ENCODE measurements around the gene NPAS2. TPM values are rescaled to one million over a fixed set of nuclear protein-coding genes. Genes with fewer than 3 reads are reported as not detected.
A peak's percentile ranks its signal among the peaks of the same experiment; 100 is the strongest.

NPAS2 gene
- polyA plus RNA-seq, 1 donor (not counting 4 experiments of a cell fraction or from before 2014, with no cell fraction given): 17.7 TPM

DNA sequence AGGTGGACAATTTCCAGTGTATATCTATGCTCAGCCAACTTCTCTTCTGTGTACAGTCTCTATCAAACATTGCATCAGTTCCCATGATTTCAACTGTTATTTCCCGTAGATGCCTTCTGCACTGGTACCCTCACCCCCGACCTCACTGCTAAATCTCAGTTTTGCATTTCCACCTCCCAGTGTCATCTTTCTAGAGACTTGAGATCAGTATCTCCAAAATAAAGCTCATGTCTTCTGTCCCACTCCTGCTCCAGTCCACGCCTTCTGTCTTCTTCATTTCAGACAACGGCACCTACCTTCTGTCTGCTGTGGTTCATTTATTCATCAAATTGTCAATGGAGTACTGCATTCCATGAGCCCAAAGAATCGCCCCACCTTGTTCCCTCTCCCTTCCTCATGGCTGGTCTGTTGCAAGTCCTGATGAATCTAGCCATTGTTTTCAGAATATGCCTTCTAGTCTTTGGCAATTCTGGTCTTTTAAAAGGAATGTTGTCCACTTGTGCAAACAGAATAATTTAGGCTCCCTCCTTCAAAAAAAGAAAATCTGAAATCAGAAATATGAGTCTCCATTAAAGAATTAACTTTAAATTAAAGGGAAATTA is 23.3 kb upstream of the NPAS2 start:
- peak overlapping the region; percentile 51 for H3K4me2 ChIP-seq (ENCODE audit: control insufficient read depth, extremely low read depth, insufficient read depth, low read depth, low read length)
- DNase-seq (ENCODE audit: low read depth, low spot score) (no peak), FAIRE-seq (peak; percentile 78)
- H3K79me2 ChIP-seq (ENCODE audit: control insufficient read depth, insufficient read depth, low read length): no peaks in the 10 kb centered on the region
- H3K4me1 ChIP-seq (ENCODE audit: control insufficient read depth, extremely low read depth, insufficient read depth, low read length): peaks cover 19% of the 10 kb centered on the region
- H3K27me3 ChIP-seq (ENCODE audit: control insufficient read depth, extremely low read depth, insufficient read depth, low read length): no peaks in the 10 kb centered on the region
- no peaks in the 10 kb centered on the region for H3K9me1 ChIP-seq (ENCODE audit: control insufficient read depth, extremely low read depth, insufficient read depth, low read length)
- H3K27ac ChIP-seq (ENCODE audit: control insufficient read depth, insufficient read depth, low read length): no peak overlapping the region
- H3K9me3 ChIP-seq (ENCODE audit: control insufficient read depth, low read depth, low read length): no peaks in the 10 kb centered on the region
- no peak overlapping the region for H3K9ac ChIP-seq (ENCODE audit: control insufficient read depth, extremely low read depth, insufficient read depth, low read length)
- dilution Hi-C loops (cut with MboI; ENCODE audit: extremely low pct_ligation_motif_present, low sequenced_read_pairs): no loop called here
- H2AFZ ChIP-seq (ENCODE audit: control insufficient read depth, low read length): peak overlapping the region; percentile 55
- no peaks in the 10 kb centered on the region for H3K36me3 ChIP-seq (ENCODE audit: control insufficient read depth in 2 of 2, extremely low read depth in 1 of 2, insufficient read depth in 2 of 2, low read length in 2 of 2)
- no peak overlapping the region for H3K4me3 ChIP-seq (ENCODE audit: control insufficient read depth in 2 of 3, extremely low read depth in 1 of 3, insufficient read depth in 2 of 3, low read depth in 1 of 3, low read length in 3 of 3)
- H4K20me1 ChIP-seq (ENCODE audit: control insufficient read depth, extremely low read depth, insufficient read depth, low read length): no peaks in the 10 kb centered on the region
- TF ChIP-seq, protein P1, sequence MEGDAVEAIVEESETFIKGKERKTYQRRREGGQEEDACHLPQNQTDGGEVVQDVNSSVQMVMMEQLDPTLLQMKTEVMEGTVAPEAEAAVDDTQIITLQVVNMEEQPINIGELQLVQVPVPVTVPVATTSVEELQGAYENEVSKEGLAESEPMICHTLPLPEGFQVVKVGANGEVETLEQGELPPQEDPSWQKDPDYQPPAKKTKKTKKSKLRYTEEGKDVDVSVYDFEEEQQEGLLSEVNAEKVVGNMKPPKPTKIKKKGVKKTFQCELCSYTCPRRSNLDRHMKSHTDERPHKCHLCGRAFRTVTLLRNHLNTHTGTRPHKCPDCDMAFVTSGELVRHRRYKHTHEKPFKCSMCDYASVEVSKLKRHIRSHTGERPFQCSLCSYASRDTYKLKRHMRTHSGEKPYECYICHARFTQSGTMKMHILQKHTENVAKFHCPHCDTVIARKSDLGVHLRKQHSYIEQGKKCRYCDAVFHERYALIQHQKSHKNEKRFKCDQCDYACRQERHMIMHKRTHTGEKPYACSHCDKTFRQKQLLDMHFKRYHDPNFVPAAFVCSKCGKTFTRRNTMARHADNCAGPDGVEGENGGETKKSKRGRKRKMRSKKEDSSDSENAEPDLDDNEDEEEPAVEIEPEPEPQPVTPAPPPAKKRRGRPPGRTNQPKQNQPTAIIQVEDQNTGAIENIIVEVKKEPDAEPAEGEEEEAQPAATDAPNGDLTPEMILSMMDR (optimal IDR thresholded peaks at IDR 0.05 in 1 of 3, IDR thresholded peaks at IDR 0.05 in 1 of 3, conservative IDR thresholded peaks at IDR 0.05 in 1 of 3; ENCODE audit: extremely low read depth in 1 of 3, insufficient read depth in 2 of 3, low read length in 3 of 3): no peak
- TF ChIP-seq EZH2 (IDR thresholded peaks at IDR 0.05; ENCODE audit: low read length): no peak

DNA sequence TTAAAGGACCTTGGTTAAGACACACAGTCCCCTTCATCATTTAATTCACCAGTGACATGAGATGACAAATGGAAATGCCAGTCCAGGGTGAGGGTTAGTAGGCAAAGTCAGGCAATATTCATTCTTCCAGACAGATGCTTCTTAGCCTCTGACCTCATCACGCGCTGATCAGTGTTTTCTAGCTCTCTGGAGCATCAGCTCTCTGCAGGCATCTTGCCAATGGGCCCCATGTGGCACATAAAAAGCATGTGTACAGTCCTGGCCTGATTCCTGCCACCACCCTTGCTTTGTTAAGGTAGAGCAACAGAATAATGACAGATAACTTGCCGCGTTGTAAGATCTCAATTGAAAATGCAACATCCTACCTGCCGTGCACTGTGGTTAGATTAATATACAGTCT is 20.3 kb upstream of the NPAS2 start:
- TF ChIP-seq, protein P1 (optimal IDR thresholded peaks at IDR 0.05 in 1 of 3, IDR thresholded peaks at IDR 0.05 in 1 of 3, conservative IDR thresholded peaks at IDR 0.05 in 1 of 3; ENCODE audit: extremely low read depth in 1 of 3, insufficient read depth in 2 of 3, low read length in 3 of 3): no peak
- no peak for TF ChIP-seq EZH2 (IDR thresholded peaks at IDR 0.05; ENCODE audit: low read length)
- Histone ChIP-seq H3K9me3 (ENCODE audit: control insufficient read depth, low read depth, low read length) (no peaks in the 10 kb centered on the region), H4K20me1 (ENCODE audit: control insufficient read depth, extremely low read depth, insufficient read depth, low read length) (no peaks in the 10 kb centered on the region), H3K9me1 (ENCODE audit: control insufficient read depth, extremely low read depth, insufficient read depth, low read length) (no peaks in the 10 kb centered on the region), H3K4me1 (ENCODE audit: control insufficient read depth, extremely low read depth, insufficient read depth, low read length) (peaks cover 23% of the 10 kb centered on the region), H3K27me3 (ENCODE audit: control insufficient read depth, extremely low read depth, insufficient read depth, low read length) (no peaks in the 10 kb centered on the region), H3K27ac (ENCODE audit: control insufficient read depth, insufficient read depth, low read length) (no peak overlapping the region), H3K4me3 (ENCODE audit: control insufficient read depth in 2 of 3, extremely low read depth in 1 of 3, insufficient read depth in 2 of 3, low read depth in 1 of 3, low read length in 3 of 3) (no peak overlapping the region), H3K4me2 (ENCODE audit: control insufficient read depth, extremely low read depth, insufficient read depth, low read depth, low read length) (no peak overlapping the region), H3K9ac (ENCODE audit: control insufficient read depth, extremely low read depth, insufficient read depth, low read length) (no peak overlapping the region), H2AFZ (ENCODE audit: control insufficient read depth, low read length) (no peak overlapping the region), H3K36me3 (ENCODE audit: control insufficient read depth in 2 of 2, extremely low read depth in 1 of 2, insufficient read depth in 2 of 2, low read length in 2 of 2) (no peaks in the 10 kb centered on the region), H3K79me2 (ENCODE audit: control insufficient read depth, insufficient read depth, low read length) (no peaks in the 10 kb centered on the region)
- DNase-seq (ENCODE audit: low read depth, low spot score): no peak
- dilution Hi-C loops (cut with MboI; ENCODE audit: extremely low pct_ligation_motif_present, low sequenced_read_pairs): no loop called here
- FAIRE-seq: no peak

All from keratinocyte (primary cell).